Smooth muscle cell (in vitro differentiated cells): ENCODE measurements around the gene COG4. TPM values are rescaled to one million over a fixed set of nuclear protein-coding genes. Genes with fewer than 3 reads are reported as not detected.

Experiments
- DNase-seq: peaks from one replicate; lab custom pipeline; 2025; ENCODE audit not compliant: unreplicated experiment; lab: John Stamatoyannopoulos, UW
- H2AFZ ChIP-seq: fragments of 200-600 bp; sonication (generic); 2 replicates; pipeline ENCODE4 v1.6.0; 2016; ENCODE audit warnings: antibody characterized with exemption, low read depth, mild to moderate bottlenecking
- H3F3A ChIP-seq: fragments of 200-600 bp; sonication (generic); 2 replicates; pipeline ENCODE4 v1.6.0; 2017; ENCODE audit warnings: antibody characterized with exemption, low read depth
- H3K27ac ChIP-seq: fragments of 200-600 bp; sonication (generic); 2 replicates; pipeline ENCODE4 v1.5.1; 2016; ENCODE audit warnings: low read depth, mild to moderate bottlenecking
- H3K27me3 ChIP-seq: fragments of 200-600 bp; sonication (generic); 2 replicates; pipeline ENCODE4 v1.6.1; 2016; ENCODE audit warnings: low read depth, mild to moderate bottlenecking
- H3K36me3 ChIP-seq: fragments of 200-600 bp; sonication (generic); 2 replicates; pipeline ENCODE4 v1.5.1; 2016; ENCODE audit warnings: low read depth
- H3K4me1 ChIP-seq: fragments of 200-600 bp; sonication (generic); 2 replicates; pipeline ENCODE4 v1.5.1; 2016; ENCODE audit warnings: low read depth
- H3K4me2 ChIP-seq: fragments of 200-600 bp; sonication (generic); 2 replicates; pipeline ENCODE4 v1.6.0; 2016; ENCODE audit warnings: mild to moderate bottlenecking
- H3K4me3 ChIP-seq: fragments of 200-600 bp; sonication (generic); 2 replicates; pipeline ENCODE4 v1.5.1; 2016; ENCODE audit warnings: mild to moderate bottlenecking
- H3K79me2 ChIP-seq: fragments of 200-600 bp; sonication (generic); 2 replicates; pipeline ENCODE4 v1.6.0; 2016; ENCODE audit warnings: low read depth, mild to moderate bottlenecking
- H3K9ac ChIP-seq: fragments of 200-600 bp; sonication (generic); 2 replicates; pipeline ENCODE4 v1.6.0; 2016; ENCODE audit warnings: low read depth
- H3K9me3 ChIP-seq: fragments of 200-600 bp; sonication (generic); replicated peaks from 2 replicates; pipeline ENCODE4 v1.5.1; 2016; ENCODE audit warnings: low read depth
- H4K20me1 ChIP-seq: fragments of 200-600 bp; sonication (generic); 2 replicates; pipeline ENCODE4 v1.6.0; 2016; ENCODE audit warnings: low read depth
- WGBS: methylation state at CpG from one replicate; pipeline ENCODE4 v1.1.7; 2016; ENCODE audit warnings: low lambda C conversion rate; 5-methylcytosine and 5-hydroxymethylcytosine counted together
- polyA plus RNA-seq: library from polyadenylated mRNA; unstranded; fragments of >200 nt; fragmentation: Nextera tagmentation; extraction: Ambion mirVana; gene quantifications from 2 replicates; pipeline ENCODE4 v1.2.1, GENCODE V29; 2016
- total RNA-seq: library from RNA; depleted of rRNA; stranded (reverse); fragments of >200 nt; gene quantifications from 2 replicates; pipeline ENCODE4 v1.2.3, GENCODE V29; 2014
- TF ChIP-seq, protein P1 (sequence below): fragments of 200-600 bp; sonication (generic); IDR thresholded peaks from 2 replicates; pipeline ENCODE4 v1.5.1; 2017; ENCODE audit warnings: borderline replicate concordance, mild to moderate bottlenecking, antibody characterized with exemption; ENCODE audit not compliant: insufficient read depth, poor library complexity, severe bottlenecking

COG4 gene
- total and polyA plus RNA-seq, 2 experiments from 2014 or later: 49.4 to 61.9 TPM

DNA sequence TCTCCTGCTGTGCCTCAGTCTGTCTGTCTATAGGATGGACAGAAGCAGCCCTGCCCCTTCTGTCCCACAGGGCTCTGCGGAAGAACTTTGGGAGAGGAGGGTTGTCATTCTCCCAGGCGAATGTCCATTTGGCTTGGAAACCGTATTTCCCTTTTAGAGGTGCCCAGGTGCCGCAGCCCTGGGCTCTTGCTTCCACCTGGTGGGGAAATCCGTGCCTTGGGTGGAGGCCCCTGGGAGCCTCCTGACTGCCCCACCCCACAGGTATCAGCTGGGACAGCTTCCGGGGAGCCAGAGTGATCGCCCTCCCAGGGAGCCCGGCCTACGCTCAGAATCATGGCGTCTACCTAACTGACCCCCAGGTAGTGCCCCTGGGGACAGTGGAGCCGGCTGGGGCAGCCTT, 56.2 kb downstream of the COG4 start:
- Histone ChIP-seq H3K4me1 (no peaks in the 10 kb centered on the region), H3K9me3 (no peaks in the 10 kb centered on the region), H3K27me3 (no peaks in the 10 kb centered on the region), H3F3A (no peaks in the 10 kb centered on the region), H3K4me3 (no peak overlapping the region), H3K9ac (no peak overlapping the region), H3K27ac (no peak overlapping the region), H3K4me2 (no peak overlapping the region), H4K20me1 (no peaks in the 10 kb centered on the region), H2AFZ (no peak overlapping the region), H3K79me2 (no peaks in the 10 kb centered on the region), H3K36me3 (no peaks in the 10 kb centered on the region)
- no peak for DNase-seq
- WGBS: 95% methylated on average over 11 of the region's 11 CpGs
- TF ChIP-seq, protein P1, sequence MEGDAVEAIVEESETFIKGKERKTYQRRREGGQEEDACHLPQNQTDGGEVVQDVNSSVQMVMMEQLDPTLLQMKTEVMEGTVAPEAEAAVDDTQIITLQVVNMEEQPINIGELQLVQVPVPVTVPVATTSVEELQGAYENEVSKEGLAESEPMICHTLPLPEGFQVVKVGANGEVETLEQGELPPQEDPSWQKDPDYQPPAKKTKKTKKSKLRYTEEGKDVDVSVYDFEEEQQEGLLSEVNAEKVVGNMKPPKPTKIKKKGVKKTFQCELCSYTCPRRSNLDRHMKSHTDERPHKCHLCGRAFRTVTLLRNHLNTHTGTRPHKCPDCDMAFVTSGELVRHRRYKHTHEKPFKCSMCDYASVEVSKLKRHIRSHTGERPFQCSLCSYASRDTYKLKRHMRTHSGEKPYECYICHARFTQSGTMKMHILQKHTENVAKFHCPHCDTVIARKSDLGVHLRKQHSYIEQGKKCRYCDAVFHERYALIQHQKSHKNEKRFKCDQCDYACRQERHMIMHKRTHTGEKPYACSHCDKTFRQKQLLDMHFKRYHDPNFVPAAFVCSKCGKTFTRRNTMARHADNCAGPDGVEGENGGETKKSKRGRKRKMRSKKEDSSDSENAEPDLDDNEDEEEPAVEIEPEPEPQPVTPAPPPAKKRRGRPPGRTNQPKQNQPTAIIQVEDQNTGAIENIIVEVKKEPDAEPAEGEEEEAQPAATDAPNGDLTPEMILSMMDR: no peak

DNA sequence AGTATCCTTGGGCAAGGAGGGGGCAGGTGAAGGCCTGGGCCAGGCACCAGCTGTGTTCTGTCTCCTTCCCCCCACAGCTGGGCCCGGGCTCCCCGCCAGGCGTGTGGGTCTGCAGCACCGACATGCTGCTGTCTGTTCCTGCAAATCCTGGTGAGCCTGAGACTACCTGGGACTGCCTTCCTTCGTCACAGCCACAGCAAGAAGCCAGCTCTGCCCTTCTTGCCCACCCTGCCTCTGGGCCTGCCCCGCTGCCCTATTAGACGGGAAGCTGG, 56.6 kb downstream of the COG4 start:
- no peak for DNase-seq
- Histone ChIP-seq H3K36me3 (no peaks in the 10 kb centered on the region), H3K27ac (no peak overlapping the region), H3K4me3 (no peak overlapping the region), H3K79me2 (no peaks in the 10 kb centered on the region), H3K4me2 (no peak overlapping the region), H2AFZ (no peak overlapping the region), H4K20me1 (no peaks in the 10 kb centered on the region), H3K9me3 (no peaks in the 10 kb centered on the region), H3K27me3 (no peaks in the 10 kb centered on the region), H3K4me1 (no peaks in the 10 kb centered on the region), H3K9ac (no peak overlapping the region), H3F3A (no peaks in the 10 kb centered on the region)
- TF ChIP-seq, protein P1: no peak
- WGBS: 100% methylated on average over 7 of the region's 7 CpGs

DNA sequence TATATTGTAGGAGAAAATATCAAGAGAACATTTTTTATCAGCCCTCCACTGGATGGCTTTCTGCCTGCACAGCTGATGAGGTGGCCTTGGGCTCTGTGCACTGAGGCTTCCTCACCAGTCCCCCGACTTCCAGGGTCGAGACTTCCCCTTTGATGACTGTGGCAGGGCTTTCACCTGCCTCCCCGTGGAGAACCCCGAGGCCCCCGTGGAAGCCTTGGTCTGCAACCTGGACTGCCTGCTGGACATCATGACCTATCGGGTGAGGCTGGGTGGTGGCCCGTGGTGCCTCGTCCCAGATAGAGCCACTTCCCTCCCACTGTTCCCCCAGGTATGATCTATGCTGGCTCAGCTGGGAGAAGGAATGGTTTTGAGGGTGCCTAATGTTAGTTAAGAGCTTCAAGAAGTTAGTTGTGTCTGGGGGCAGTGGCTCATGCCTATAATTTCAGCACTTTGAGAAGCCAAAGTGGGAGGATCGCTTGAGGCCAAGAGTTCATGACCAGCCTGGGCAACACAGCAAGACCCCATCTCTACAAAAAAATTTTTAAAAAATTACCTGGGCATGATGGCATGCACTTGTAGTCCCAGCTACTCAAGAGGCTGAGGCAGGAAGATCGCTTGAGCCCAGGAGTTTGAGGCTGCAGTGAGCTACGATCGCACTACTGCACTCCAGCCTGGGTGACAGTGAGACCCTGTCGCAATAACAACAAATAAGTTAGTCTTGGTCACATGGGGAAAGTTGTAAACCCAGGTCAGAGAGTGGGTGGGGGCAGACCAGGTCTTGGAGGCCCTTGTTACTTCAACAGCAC, 57.2 kb downstream of the COG4 start:
- Histone ChIP-seq H2AFZ (no peak overlapping the region), H3K4me1 (no peaks in the 10 kb centered on the region), H3K27me3 (no peaks in the 10 kb centered on the region), H3K4me2 (no peak overlapping the region), H3K9ac (no peak overlapping the region), H3K79me2 (no peaks in the 10 kb centered on the region), H4K20me1 (no peaks in the 10 kb centered on the region), H3K27ac (no peak overlapping the region), H3F3A (no peaks in the 10 kb centered on the region), H3K36me3 (no peaks in the 10 kb centered on the region), H3K4me3 (no peak overlapping the region), H3K9me3 (no peaks in the 10 kb centered on the region)
- 93% methylated on average over 13 of the region's 13 CpGs for WGBS
- TF ChIP-seq, protein P1: no peak
- DNase-seq: no peak

DNA sequence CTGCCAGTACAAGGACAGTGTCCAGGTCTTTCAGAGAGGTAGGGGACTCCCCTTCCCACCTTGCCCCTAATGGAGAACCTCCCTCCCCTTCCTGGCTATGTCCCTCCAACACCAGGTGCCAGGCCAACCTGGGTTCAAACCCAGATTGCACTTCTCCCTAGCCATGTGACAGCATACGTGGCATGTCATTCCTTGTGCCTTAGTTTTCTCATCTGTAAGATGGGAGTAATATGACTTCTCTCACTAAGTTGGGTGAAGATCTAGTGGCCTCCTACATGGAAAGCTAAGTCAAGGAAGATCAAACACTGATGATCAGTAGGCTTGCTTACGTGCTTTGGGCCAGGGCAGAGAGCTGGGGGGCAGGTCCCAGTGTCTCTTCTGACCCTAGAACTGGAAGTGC, 60.1 kb downstream of the COG4 start:
- Histone ChIP-seq H4K20me1 (no peaks in the 10 kb centered on the region), H3K4me1 (no peaks in the 10 kb centered on the region), H3K9ac (no peak overlapping the region), H3K4me2 (no peak overlapping the region), H3F3A (no peaks in the 10 kb centered on the region), H3K27me3 (no peaks in the 10 kb centered on the region), H3K79me2 (no peaks in the 10 kb centered on the region), H3K9me3 (no peaks in the 10 kb centered on the region), H2AFZ (no peak overlapping the region), H3K27ac (no peak overlapping the region), H3K36me3 (no peaks in the 10 kb centered on the region), H3K4me3 (no peak overlapping the region)
- TF ChIP-seq, protein P1: no peak
- 96% methylated on average over 2 of the region's 2 CpGs for WGBS
- no peak for DNase-seq
